HG02610 (cell line): ENCODE measurements around the gene PGGHG.
A peak's percentile ranks its signal among the peaks of the same experiment; 100 is the strongest.

Experiments
- ATAC-seq: cut with Tn5 transposase; IDR thresholded peaks from one replicate; pipeline ENCODE4 v1.9.1; 2021; ENCODE audit warnings: mild to moderate bottlenecking, moderate library complexity; ENCODE audit not compliant: unreplicated experiment

Gene PGGHG

DNA sequence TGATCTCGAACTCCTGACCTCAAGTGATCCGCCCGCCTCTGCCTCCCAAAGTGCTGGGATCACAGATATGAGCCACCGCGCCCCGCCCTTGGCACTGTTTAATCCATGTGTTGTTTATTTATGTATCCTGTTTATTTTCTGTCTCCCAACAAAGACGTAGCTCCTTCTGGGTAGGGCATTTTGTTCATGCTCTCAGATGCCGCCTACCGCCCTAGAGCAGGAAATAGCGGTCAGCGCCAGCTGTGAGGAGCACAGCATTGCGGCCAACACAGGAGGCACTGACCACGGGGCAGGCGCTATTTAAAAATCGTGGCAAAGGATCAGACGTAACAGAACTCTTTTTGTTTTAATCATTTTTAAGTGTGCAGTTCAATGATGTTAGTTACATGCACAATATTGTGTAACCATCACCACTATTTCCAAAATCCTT lies 20.2 kb upstream of the PGGHG start:
- peak; percentile 35 for ATAC-seq

DNA sequence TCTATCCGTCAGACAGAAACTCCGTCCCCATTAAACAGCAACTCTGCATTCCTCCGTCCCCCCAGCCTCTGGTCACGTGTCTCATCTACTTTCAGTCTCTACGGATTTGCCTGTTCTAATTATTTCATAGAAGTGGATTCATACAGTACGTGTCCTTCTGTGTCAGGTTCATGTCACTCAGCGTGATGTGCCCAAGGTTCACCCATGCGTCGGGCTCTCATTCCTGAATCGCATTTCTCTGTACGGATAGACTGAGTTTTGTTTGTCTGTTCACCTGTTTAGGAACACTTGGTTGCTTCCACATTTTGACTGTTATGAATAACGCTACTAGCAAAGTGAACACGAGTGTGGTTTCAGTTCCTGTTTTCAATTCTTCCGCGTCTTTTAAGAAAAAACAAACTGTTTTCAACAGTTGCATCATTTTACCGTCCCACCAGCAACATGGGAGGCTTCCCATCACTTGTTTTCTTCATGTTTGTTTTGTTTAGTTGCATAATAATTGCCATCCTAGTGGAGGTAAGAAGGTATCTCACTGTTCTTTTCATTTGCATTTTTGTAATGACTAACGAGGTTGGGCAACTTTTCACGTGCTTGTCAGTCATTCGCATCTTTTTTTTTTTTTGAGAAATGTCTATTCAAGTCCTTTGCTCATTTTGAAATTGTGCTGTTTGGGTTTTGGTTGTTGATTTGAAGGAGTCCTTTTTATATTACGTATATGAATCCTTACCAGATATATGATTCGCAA lies 19.6 kb upstream of the PGGHG start:
- ATAC-seq: peak; percentile 65

DNA sequence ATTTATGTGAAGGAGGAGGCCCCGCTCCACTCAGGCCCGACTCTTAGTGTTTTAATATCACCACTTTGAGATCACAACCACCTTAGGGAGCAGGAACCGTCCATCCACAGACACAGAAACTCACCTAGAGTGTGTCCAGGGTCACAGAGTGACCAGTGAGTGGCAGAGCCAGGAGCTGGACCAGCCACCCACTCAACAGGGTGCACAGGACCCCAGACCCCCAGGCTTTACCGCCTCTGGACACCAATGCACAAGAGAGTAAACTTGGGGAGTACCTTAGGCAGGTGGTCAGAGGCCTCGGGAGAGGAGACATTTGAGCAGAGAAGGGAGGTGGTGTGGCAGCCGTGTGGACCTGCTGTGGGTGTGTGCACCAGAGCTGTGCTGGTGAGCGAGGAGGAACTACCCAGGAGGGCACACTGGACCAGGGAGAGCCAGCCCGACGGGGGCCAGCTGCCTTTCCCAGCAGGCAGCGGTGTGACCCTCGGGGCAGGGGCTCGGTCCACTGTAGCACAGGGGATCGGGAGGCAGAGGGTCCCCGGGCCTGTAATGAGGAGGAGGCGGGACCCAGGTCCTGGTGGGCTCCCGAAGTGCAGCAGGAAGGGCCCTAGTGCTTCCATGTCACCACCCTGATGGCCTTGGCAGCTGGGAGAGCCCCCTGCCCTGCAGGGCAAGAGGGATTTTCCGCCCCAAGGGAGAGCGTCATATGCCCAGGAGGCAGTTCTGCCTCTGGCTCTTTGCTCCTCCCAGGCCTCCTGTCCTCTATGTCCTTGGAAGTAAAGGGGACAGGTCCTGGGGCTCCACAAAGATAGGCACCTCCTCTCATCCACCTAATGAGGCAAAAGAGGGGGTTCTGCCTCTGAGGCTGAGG lies 18.2 kb upstream of the PGGHG start:
- no peak for ATAC-seq

DNA sequence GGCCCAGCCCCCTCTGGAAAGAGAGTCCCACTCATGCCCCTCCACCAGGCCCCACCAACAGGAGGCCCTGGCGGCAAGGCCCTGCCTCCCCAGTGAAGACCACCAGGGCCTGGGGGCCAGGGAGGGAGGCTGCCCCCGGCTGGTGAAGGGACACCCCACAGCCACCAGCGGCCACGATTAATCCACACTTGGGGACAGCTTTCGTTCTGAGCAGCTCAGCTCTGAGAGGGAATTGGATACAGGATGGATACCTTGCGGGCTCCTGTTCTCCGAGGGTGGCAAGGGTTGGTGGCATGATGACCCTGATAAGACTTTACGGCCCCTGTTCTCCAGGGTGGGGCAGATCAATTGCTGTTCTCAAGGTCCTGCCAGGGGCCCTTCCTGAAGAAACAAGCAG lies 17.6 kb upstream of the PGGHG start:
- ATAC-seq: no peak

DNA sequence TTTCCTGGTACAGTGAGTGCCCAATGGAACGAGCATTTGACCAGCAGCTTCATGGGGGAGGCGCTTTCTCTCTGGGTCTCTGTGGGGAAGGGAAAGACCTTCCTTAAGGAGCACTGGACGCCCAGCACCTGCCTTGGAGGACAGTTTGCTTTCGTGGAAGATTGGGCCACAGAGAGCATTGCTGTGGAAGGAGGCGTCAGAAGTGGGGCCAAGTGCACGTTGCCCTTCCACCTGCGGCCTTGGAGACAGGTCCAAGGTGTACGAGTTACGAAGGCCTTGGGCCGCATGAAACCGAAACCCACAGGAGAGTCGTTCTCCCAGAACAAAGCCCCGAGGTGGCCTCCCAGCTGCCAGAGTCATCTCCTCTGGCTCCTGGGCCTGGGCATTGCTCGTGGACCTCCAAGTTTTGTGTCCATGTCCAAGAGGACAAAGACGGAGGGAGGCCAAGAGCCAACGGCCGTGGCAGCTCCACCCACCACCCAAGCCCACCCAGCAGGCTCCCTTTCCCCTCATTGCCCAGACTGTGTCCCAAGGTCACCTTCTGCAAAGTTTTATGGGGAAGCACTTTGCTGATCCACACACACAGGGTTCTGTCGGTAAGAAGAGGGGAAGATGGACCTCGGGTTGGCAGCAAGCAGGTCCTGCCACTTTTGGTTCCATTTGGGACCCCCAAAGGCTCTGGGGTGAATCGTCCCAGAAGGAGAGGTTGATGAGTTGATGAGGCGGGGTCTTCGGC lies 16.6 kb upstream of the PGGHG start:
- ATAC-seq: no peak

DNA sequence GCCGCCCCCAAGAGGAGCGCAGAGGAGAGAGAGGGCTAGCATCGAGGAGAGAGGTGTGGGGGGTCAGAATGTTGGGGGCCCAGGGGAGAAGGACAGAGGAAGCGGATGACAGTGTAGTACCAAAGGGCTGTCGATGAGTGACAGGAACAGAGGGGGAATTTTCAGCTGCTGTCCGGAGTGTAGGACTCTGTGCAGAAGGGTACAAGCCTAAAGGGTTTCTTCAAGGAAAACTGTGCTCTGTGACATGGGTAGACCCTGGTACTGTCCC lies 16.1 kb upstream of the PGGHG start:
- ATAC-seq: no peak

DNA sequence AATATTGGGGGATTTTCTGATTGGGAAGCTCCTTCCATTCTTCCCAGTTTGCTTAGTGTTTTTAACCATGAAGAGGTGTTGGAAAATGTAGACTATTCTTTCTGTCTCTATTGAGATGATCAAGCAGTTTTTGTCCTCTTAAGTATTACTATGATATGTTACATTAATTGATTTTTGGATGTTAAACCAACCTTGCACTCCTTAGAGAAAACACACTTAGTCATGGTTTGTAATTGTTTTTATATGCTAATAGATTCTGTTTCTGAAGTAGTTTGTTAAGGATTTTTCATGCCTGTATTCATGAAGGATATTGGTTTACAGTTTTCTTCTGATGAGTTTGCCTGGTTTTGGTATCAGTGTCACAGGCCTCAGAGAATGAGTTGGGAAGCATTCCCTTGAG lies 12.7 kb upstream of the PGGHG start:
- no peak for ATAC-seq

DNA sequence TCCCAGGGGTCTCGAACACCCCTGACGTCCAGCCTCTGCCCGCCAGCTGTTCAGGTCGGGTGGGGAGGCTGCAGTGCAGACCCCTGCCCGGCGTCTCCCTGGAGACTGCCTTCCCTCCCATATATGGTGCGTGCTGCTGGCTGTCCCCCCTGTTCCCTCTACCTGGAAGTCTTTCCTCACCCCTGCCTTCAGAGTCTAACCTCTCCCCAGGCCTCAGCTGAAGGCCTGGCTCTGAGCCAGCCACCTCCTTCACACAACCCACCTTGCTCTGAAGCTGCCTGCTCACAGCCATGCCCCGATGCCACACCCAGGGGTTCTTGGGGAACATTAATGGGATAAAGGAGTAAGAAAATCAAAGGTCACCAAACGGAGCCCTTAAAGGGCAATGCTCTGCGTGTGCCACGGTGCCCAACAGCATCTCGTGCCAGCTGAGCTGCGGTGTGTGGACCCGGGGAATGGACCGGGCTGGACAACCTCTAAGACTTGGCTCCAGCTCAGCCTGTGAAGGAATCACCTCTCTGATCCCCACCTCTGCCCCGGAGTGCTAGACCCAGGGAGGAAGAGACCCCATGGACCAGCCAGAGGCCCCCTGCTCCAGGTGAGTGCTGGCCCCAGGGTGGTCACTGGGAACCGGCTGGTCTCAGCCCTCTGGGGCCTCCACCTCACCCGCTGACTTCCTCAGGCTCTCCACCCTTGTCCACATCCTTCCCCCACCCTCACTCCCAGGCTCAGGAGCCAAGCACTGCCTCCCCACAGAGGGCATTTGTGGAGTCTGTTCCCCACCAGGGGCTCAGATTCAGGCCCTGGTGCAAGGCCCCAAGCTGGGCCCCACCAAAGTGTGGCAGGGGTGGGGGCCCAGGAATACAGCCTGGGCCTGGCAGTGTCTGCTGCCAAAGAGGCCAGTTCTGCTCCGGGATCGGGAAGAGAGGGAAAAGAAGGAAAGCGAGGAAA lies 10.7 kb upstream of the PGGHG start, which contains the start of gene NLRP6:
NLRP6 (plus strand) TSS at position 407 of the 951 bp plus-strand sequence; CDS start at position 570, 163 bp downstream.
- ATAC-seq: no peak

DNA sequence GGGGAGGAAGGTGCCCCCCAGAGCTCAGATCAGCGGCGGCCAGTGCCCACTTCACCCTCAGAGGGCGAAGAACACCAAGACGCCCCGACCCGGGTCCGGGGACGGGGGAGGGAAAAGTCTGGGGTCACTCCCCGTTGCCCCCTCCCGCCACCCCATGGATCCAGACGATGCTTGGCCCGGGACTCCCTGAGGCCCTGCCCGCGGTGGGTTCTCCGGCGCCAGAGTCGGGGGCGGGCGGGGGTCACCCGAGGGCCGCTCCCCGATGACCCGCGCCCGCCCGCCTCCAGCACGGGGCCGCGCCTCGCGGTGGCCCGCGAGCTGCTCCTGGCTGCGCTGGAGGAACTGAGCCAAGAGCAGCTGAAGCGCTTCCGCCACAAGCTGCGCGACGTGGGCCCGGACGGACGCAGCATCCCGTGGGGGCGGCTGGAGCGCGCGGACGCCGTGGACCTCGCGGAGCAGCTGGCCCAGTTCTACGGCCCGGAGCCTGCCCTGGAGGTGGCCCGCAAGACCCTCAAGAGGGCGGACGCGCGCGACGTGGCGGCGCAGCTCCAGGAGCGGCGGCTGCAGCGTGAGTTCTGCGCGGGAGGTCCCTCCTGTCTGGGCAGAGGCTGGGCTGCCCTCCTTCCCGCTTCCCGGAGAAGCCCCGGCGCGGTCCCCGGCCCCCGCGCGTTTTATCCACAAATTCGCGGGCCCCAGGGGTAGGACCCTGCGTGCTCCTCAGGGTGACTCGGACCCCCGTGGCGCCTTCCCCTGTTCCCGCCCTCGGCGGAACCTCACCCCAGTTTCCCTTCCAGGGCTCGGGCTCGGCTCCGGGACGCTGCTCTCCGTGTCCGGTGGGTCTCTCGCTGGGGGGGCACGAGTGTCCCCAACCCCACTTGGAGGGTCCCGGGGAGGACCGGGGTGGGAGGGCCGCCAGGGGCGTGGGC lies 9.6 kb upstream of the PGGHG start:
- ATAC-seq: no peak

DNA sequence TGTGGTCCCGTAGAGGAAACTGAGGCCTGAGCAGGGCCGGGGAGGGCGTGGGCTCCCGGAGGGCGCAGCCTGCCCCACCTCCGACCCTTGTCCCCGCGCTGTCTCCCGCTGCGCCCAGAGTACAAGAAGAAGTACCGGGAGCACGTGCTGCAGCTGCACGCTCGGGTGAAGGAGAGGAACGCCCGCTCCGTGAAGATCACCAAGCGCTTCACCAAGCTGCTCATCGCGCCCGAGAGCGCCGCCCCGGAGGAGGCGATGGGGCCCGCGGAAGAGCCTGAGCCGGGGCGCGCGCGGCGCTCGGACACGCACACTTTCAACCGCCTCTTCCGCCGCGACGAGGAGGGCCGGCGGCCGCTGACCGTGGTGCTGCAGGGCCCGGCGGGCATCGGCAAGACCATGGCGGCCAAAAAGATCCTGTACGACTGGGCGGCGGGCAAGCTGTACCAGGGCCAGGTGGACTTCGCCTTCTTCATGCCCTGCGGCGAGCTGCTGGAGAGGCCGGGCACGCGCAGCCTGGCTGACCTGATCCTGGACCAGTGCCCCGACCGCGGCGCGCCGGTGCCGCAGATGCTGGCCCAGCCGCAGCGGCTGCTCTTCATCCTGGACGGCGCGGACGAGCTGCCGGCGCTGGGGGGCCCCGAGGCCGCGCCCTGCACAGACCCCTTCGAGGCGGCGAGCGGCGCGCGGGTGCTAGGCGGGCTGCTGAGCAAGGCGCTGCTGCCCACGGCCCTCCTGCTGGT lies 8.8 kb upstream of the PGGHG start:
- no peak for ATAC-seq

DNA sequence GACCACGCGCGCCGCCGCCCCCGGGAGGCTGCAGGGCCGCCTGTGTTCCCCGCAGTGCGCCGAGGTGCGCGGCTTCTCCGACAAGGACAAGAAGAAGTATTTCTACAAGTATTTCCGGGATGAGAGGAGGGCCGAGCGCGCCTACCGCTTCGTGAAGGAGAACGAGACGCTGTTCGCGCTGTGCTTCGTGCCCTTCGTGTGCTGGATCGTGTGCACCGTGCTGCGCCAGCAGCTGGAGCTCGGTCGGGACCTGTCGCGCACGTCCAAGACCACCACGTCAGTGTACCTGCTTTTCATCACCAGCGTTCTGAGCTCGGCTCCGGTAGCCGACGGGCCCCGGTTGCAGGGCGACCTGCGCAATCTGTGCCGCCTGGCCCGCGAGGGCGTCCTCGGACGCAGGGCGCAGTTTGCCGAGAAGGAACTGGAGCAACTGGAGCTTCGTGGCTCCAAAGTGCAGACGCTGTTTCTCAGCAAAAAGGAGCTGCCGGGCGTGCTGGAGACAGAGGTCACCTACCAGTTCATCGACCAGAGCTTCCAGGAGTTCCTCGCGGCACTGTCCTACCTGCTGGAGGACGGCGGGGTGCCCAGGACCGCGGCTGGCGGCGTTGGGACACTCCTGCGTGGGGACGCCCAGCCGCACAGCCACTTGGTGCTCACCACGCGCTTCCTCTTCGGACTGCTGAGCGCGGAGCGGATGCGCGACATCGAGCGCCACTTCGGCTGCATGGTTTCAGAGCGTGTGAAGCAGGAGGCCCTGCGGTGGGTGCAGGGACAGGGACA lies 8.0 kb upstream of the PGGHG start:
- no peak for ATAC-seq

DNA sequence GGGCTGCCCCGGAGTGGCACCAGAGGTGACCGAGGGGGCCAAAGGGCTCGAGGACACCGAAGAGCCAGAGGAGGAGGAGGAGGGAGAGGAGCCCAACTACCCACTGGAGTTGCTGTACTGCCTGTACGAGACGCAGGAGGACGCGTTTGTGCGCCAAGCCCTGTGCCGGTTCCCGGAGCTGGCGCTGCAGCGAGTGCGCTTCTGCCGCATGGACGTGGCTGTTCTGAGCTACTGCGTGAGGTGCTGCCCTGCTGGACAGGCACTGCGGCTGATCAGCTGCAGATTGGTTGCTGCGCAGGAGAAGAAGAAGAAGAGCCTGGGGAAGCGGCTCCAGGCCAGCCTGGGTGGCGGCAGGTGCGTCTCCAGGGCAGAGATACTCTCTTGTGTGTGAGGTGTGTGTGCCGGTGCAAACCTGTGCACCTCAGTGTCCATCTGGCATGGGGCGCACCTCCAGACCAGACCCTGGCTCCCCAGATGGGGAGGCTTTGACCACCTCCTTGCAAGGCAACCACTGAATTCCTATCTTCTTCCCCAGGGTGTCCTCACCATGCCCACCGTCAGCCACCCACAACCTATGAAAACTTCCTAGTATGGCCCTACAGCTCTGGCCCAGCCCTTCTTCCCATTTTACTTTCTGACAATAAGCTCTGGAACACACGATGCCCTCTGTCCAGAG lies 7.3 kb upstream of the PGGHG start:
- ATAC-seq: no peak

DNA sequence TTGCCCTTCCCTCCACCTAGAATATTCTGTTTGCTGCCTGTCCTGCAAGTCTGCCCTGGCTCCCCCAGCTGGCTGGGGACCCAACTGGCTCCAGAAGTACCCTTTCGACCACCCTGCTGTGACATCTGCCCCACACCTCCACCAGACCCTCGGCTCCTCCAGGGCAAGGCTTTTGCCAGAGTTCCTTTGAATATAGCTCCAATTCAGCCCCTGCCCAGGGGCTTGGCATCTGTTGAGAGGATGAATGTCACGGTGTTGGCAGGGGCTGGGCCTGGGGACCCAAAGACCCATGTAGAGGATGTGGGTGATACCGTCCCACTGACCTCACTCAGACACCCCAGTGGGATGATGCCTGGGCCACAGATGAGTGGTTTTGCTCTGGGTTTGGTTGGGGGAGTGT lies 6.8 kb upstream of the PGGHG start:
- ATAC-seq: no peak

DNA sequence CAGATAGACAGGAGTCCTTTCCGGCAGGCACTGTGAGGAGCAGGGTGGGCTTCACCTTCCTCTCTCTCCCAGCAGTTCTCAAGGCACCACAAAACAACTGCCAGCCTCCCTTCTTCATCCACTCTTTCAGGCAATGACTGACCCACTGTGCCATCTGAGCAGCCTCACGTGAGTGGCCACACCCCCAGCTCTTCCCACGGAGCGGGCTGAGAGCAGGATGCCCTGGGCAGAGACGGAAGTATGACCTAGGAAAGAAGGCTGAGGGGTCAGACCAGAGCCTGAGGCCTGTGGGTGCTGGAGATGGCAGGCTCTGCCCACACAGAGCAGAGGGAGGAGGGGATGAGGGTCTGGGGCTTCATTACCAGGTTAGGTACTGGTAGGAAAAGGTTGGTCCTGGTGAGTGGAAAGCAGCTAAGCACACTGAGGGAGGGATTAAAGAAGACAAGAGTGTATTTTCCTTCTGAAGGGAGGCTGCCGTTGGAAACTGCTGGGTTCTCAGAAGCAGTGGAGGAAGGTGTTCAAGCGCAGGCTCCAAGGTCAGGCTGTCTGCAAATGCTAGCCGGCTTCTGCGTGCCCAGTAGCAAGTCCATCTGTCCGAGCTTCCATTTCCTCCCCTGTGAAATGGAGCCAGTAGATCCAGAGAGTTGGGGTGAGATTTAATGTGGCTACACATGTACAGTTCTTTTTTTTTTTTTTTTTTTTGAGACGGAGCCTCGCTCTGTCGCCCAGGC lies 6.1 kb upstream of the PGGHG start:
- ATAC-seq: no peak

DNA sequence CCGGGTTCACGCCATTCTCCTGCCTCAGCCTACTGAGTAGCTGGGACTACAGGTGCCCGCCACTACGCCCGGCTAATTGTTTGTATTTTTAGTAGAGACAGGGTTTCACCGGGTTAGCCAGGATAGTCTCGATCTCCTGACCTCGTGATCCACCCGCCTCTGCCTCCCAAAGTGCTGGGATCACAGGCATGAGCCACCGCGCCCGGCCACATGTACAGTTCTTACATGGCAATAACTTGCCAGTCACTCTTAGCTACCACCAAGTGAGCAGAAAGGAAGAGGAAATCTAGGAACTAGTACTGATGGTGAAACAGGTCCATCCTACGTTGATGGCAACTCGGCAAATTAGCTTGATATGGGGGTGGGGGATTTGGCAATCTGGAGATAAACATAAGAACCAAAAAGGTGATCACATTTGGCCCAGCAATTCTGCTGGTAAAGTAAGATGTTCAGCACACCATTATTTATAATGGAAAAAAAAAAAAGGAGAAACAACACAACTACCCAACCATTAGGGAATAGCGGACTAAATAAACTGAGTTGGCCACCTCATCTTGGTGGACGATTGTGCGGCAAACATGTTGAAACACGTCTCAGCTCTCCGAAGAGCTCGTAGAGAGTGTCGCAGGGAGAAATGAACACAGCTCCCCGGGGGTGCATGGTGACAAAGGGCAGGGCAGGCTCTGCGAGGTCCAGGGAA lies 5.4 kb upstream of the PGGHG start:
- ATAC-seq: no peak
